Measurements from ENCODE around the gene JUP. TPM values are rescaled to one million over a fixed set of nuclear protein-coding genes. Genes with fewer than 3 reads are reported as not detected.

Gene JUP
- total RNA-seq, 1 experiment from 2014 or later = 102 TPM

DNA sequence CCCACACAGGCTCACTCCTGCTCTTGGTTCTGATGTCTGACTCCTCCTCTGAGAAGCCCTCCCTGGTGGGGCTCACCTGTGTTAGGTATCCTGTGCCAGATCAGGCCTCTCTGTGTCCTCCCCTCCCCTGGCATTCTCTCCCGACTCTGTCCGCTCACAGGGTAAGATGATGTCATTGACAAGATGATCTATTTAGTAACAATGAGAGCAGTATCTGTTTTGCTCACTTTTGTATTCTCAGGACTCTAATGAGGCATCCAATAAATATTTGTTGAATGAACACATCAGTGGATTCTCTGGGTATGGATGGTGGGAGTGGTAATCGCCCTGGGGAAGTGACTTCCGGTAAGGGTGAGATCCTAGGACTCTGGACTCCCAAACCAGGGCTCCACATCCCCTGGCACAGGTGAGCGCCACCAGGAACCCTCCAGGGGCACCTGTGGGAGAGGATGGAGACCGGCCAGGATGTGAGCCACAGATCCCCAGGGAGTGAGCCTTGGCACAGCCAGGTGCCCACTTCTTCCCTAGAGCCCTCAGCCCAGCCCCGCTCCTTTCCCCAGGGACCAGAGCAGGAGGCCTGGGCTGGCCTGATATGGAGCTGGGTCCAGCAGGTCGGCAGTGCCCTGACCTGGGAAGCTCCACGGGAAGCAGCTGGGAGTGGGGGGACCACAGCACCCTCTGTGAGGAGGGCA is 46.7 kb downstream of the JUP start:
- Histone ChIP-seq H4K20me1 (ENCODE audit: insufficient read depth, low read depth, low read length) (no peaks in the 10 kb centered on the region), H3K27ac (ENCODE audit: low read length) (no peak overlapping the region), H2AFZ (ENCODE audit: low read length) (no peak overlapping the region), H3K36me3 (ENCODE audit: insufficient read depth, low read length) (no peaks in the 10 kb centered on the region), H3K9me2 (replicated peaks; ENCODE audit: insufficient read depth, low read length) (no peaks in the 10 kb centered on the region), H3K9ac (ENCODE audit: low read length) (no peak overlapping the region), H3K79me2 (ENCODE audit: low read length) (no peaks in the 10 kb centered on the region), H3K27me3 (ENCODE audit: low read length) (no peaks in the 10 kb centered on the region), H3K4me2 (ENCODE audit: low read depth, low read length, poor library complexity, severe bottlenecking) (no peak overlapping the region), H3K9me3 (ENCODE audit: low read length) (no peaks in the 10 kb centered on the region), H3K4me3 (ENCODE audit: low read length) (no peak overlapping the region), H3K4me1 (ENCODE audit: low read length) (peaks cover 4% of the 10 kb centered on the region; the same call in 1 of the 2 replicates)
- DNase-seq = no peak

DNA sequence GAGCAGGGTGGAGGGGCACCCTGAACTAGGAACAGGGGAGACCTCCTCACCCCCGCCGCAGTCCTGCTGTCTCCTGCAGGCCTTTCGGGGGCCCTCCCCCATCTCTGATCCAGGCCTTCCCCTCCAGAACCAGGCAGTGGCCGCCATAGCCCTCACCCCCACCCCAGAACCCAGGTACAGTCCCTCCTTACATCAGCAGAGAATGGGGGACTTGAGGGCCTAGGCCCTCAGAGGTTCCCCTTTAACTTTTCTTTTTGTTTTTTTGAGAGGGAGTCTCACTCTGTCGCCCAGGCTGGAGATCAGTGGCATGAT is 47.8 kb downstream of the JUP start:
- H3K9ac ChIP-seq (ENCODE audit: low read length) = no peak overlapping the region
- no peaks in the 10 kb centered on the region for H4K20me1 ChIP-seq (ENCODE audit: insufficient read depth, low read depth, low read length)
- H3K79me2 ChIP-seq (ENCODE audit: low read length) = no peaks in the 10 kb centered on the region
- no peaks in the 10 kb centered on the region for H3K9me2 ChIP-seq (replicated peaks; ENCODE audit: insufficient read depth, low read length)
- no peak for DNase-seq
- H3K4me2 ChIP-seq (ENCODE audit: low read depth, low read length, poor library complexity, severe bottlenecking) = no peak overlapping the region
- peak overlapping the region; percentile 99 for H2AFZ ChIP-seq (ENCODE audit: low read length)
- peaks cover 4% of the 10 kb centered on the region; the same call in 1 of the 2 replicates for H3K4me1 ChIP-seq (ENCODE audit: low read length)
- no peaks in the 10 kb centered on the region for H3K27me3 ChIP-seq (ENCODE audit: low read length)
- no peaks in the 10 kb centered on the region for H3K9me3 ChIP-seq (ENCODE audit: low read length)
- H3K4me3 ChIP-seq (ENCODE audit: low read length) = no peak overlapping the region
- H3K36me3 ChIP-seq (ENCODE audit: insufficient read depth, low read length) = no peaks in the 10 kb centered on the region
- H3K27ac ChIP-seq (ENCODE audit: low read length) = no peak overlapping the region

DNA sequence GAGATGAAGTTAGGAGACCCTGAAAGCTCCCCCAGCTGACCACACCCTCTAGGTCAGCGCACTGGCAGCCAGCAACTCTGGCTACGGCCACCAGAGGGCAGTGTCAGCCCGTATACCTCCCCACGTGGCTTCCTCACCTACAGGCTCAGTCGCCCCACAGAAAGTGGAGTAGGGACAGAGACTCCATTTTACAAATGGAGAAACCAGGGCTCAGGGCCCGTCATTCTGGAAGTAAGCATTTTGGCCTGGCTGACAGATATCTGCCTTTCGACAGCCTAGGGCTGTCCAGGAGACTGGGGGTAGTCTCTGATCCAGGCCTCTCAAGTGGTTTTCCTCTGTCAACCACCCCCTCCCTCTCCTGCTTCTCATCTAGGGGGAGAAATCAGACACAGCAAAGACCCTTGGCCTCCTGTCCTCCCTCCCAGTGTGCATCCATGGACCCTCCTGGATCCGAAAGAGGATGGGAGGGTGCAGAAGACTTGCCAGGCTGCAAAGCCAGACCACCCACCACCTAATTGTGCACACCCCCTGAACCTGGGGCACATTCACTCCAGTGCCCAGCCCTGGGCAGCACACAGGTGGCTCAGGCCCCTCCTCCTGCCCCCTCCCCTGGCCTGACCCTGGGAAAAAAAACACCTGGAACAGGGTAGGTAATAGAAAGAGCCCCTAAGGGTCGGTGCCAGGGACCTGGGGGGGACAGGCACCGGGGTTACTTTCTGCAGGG is 48.3 kb downstream of the JUP start:
- no peak overlapping the region for H3K4me2 ChIP-seq (ENCODE audit: low read depth, low read length, poor library complexity, severe bottlenecking)
- H3K9ac ChIP-seq (ENCODE audit: low read length) = peak overlapping the region; percentile 34

DNA sequence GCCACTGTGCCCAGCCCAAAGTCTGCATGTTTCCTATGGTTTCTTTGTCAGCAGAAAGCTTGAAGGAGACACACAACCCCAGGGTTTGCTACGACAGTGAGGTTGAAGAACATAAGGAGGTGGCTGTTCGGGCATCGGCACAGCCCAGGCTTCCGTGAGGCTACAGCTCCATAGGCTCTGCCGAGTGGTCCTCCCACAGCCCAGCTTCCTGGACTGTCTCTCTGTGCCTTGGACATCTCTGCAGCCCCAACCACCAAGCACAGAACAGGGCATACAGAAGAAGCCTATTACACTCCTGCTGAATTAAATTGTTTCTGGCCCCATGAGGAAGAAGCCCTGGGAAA is 48.9 kb downstream of the JUP start:
- H3K9ac ChIP-seq (ENCODE audit: low read length) = no peak overlapping the region
- peaks cover 4% of the 10 kb centered on the region; the same call in 1 of the 2 replicates for H3K4me1 ChIP-seq (ENCODE audit: low read length)
- no peaks in the 10 kb centered on the region for H3K79me2 ChIP-seq (ENCODE audit: low read length)
- no peaks in the 10 kb centered on the region for H3K9me2 ChIP-seq (replicated peaks; ENCODE audit: insufficient read depth, low read length)
- no peak overlapping the region for H3K27ac ChIP-seq (ENCODE audit: low read length)
- no peaks in the 10 kb centered on the region for H3K27me3 ChIP-seq (ENCODE audit: low read length)
- H2AFZ ChIP-seq (ENCODE audit: low read length) = no peak overlapping the region
- H3K4me3 ChIP-seq (ENCODE audit: low read length) = no peak overlapping the region
- H3K36me3 ChIP-seq (ENCODE audit: insufficient read depth, low read length) = no peaks in the 10 kb centered on the region
- H4K20me1 ChIP-seq (ENCODE audit: insufficient read depth, low read depth, low read length) = no peaks in the 10 kb centered on the region
- no peaks in the 10 kb centered on the region for H3K9me3 ChIP-seq (ENCODE audit: low read length)
- no peak for DNase-seq
- H3K4me2 ChIP-seq (ENCODE audit: low read depth, low read length, poor library complexity, severe bottlenecking) = no peak overlapping the region

More for the DNA sequence above, 48.3 kb downstream of the JUP start:
- H3K4me3 ChIP-seq (ENCODE audit: low read length) = no peak overlapping the region
- no peak overlapping the region for H3K27ac ChIP-seq (ENCODE audit: low read length)
- peak; percentile 93 for DNase-seq
- no peaks in the 10 kb centered on the region for H3K27me3 ChIP-seq (ENCODE audit: low read length)
- H3K36me3 ChIP-seq (ENCODE audit: insufficient read depth, low read length) = no peaks in the 10 kb centered on the region
- H4K20me1 ChIP-seq (ENCODE audit: insufficient read depth, low read depth, low read length) = no peaks in the 10 kb centered on the region
- no peaks in the 10 kb centered on the region for H3K9me2 ChIP-seq (replicated peaks; ENCODE audit: insufficient read depth, low read length)
- no peaks in the 10 kb centered on the region for H3K79me2 ChIP-seq (ENCODE audit: low read length)
- H2AFZ ChIP-seq (ENCODE audit: low read length) = peak overlapping the region; percentile 99
- no peaks in the 10 kb centered on the region for H3K9me3 ChIP-seq (ENCODE audit: low read length)
- peaks cover 4% of the 10 kb centered on the region; the same call in 1 of the 2 replicates for H3K4me1 ChIP-seq (ENCODE audit: low read length)

DNA sequence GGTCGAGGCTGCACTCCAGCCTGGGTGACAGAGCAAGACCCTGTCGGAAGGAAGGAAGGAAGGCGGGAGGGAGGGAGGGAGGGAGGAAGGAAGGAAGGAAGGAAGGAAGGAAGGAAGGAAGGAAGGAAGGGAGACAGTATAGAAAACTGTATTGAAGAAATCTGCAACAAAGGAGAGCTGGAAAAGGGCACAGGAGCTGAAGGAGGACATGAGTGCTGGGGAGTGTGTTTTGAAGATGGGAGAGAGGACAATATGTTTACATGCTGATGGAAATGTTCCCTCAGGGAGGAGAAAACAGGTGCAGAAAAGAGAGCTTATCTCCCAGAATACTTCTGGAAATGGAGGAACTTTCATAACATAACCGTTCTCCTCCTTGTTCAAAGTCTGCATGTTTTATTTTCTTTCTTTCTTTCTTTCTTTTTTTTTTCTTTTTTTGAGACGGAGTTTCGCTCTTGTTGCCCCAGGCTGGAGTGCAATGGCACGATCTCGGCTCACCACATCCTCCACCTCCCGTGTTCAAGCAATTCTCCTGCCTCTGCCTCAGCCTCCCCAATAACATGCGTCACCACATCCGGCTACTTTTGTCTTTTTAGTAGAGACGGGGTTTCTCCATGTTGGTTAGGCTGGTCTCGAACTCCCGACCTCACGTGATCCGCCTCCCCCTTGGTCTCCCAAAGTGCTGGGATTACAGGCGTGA is 49.4 kb downstream of the JUP start:
- Histone ChIP-seq H3K4me3 (ENCODE audit: low read length) (no peak overlapping the region), H3K4me1 (ENCODE audit: low read length) (peaks cover 4% of the 10 kb centered on the region; the same call in 1 of the 2 replicates), H3K9ac (ENCODE audit: low read length) (no peak overlapping the region), H3K27me3 (ENCODE audit: low read length) (no peaks in the 10 kb centered on the region), H3K9me3 (ENCODE audit: low read length) (no peaks in the 10 kb centered on the region), H2AFZ (ENCODE audit: low read length) (no peak overlapping the region), H4K20me1 (ENCODE audit: insufficient read depth, low read depth, low read length) (no peaks in the 10 kb centered on the region), H3K27ac (ENCODE audit: low read length) (no peak overlapping the region), H3K36me3 (ENCODE audit: insufficient read depth, low read length) (no peaks in the 10 kb centered on the region), H3K79me2 (ENCODE audit: low read length) (no peaks in the 10 kb centered on the region), H3K9me2 (replicated peaks; ENCODE audit: insufficient read depth, low read length) (no peaks in the 10 kb centered on the region), H3K4me2 (ENCODE audit: low read depth, low read length, poor library complexity, severe bottlenecking) (no peak overlapping the region)
- DNase-seq = no peak

DNA sequence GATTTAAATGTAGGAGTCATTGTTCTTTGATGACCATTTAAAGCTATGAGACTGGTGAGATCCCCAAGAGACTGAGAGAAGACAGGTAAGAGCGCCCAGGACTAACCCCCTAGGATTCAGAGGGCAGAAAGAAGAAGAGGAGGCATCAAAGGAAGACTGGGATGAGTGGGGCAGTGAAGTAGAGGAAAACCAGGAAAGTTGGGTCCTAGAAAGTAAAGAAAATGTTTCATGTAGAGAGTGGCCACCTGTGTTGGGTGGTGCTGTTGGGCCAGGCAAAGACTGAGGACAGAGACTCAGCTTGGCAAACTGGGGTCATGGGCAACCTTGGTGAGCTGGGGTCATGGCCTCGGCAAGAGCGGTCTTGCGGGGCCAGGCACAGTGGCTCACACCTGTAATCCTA is 50.8 kb downstream of the JUP start:
- H3K4me1 ChIP-seq (ENCODE audit: low read length) = peaks cover 4% of the 10 kb centered on the region; the same call in 1 of the 2 replicates
- H3K27ac ChIP-seq (ENCODE audit: low read length) = no peak overlapping the region
- H3K36me3 ChIP-seq (ENCODE audit: insufficient read depth, low read length) = no peaks in the 10 kb centered on the region
- H2AFZ ChIP-seq (ENCODE audit: low read length) = no peak overlapping the region
- H3K79me2 ChIP-seq (ENCODE audit: low read length) = no peaks in the 10 kb centered on the region
- H3K9ac ChIP-seq (ENCODE audit: low read length) = no peak overlapping the region
- no peak for DNase-seq
- no peaks in the 10 kb centered on the region for H4K20me1 ChIP-seq (ENCODE audit: insufficient read depth, low read depth, low read length)
- no peak overlapping the region for H3K4me3 ChIP-seq (ENCODE audit: low read length)
- no peaks in the 10 kb centered on the region for H3K9me2 ChIP-seq (replicated peaks; ENCODE audit: insufficient read depth, low read length)
- H3K27me3 ChIP-seq (ENCODE audit: low read length) = no peaks in the 10 kb centered on the region
- H3K4me2 ChIP-seq (ENCODE audit: low read depth, low read length, poor library complexity, severe bottlenecking) = no peak overlapping the region
- H3K9me3 ChIP-seq (ENCODE audit: low read length) = no peaks in the 10 kb centered on the region

DNA sequence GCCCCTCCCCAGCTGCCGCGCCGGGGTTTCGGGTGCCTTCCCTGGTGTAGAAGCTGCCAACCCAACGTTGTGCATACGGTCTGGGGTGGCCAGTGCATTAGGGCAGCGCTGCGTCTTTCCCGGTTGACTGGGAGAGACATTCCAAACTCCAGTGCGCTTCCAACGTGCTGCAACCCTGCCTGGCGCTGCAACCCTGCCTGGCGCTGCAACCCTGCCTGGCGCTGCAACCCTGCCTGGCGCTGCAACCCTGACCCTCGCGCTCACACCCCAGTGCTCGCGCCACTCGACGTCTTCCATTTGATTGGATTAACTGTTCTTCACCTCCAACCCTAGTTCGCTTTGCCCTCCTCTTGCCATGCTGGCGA is 51.6 kb downstream of the JUP start:
- Histone ChIP-seq H3K36me3 (ENCODE audit: insufficient read depth, low read length) (no peaks in the 10 kb centered on the region), H3K9me2 (replicated peaks; ENCODE audit: insufficient read depth, low read length) (no peaks in the 10 kb centered on the region), H3K4me1 (ENCODE audit: low read length) (peaks cover 4% of the 10 kb centered on the region; the same call in 1 of the 2 replicates), H3K4me3 (ENCODE audit: low read length) (no peak overlapping the region), H3K4me2 (ENCODE audit: low read depth, low read length, poor library complexity, severe bottlenecking) (no peak overlapping the region), H4K20me1 (ENCODE audit: insufficient read depth, low read depth, low read length) (no peaks in the 10 kb centered on the region), H3K9ac (ENCODE audit: low read length) (no peak overlapping the region), H3K27me3 (ENCODE audit: low read length) (no peaks in the 10 kb centered on the region), H3K27ac (ENCODE audit: low read length) (no peak overlapping the region), H2AFZ (ENCODE audit: low read length) (no peak overlapping the region), H3K9me3 (ENCODE audit: low read length) (no peaks in the 10 kb centered on the region), H3K79me2 (ENCODE audit: low read length) (no peaks in the 10 kb centered on the region)
- DNase-seq = no peak

DNA sequence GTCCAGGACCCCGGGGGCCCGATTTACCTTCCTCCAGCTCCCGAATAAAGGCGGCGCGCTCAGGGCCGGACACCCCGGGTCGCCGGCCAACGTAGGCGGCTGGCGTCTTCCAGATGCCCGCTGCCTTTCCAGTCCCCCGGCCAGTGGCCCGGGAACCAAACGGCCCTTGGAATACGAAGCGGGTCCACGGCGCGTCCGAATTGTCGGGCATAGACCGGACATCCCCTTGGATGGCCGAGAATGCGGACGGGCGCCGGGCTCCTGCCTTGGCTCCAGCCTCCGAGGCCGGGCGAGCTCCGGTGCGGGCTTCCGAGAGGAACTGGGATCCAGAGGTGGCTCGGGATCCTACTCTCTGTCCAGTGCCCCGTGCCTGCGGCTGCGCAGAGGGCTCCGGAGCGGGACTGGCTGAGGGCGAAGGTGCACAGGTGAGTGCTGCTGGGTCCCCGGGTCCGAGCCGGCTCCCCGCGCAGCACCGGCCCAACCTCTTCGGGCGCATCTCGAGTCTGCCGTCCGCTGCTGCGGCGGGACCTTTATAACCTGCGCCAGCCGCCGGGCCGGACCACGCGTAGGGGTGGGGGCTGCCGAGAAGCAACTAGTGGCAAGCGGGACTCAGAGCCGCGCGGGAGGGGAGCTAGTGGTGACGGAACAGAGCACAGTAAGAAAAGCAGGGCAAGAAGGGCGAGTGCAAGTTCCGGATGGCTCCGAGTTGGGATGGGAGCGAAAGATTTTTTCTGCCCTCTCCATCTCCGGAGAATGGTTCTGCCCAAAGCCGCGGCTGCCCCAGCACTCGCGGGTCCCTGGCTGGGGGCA is 52.2 kb downstream of the JUP start, which contains the start of gene HAP1:
Gene HAP1 (minus strand): TSS at position 505 of the 810 bp plus-strand sequence. CDS start 9 bp downstream, at position 496.
- H3K27ac ChIP-seq (ENCODE audit: low read length) = no peak within 1 kb of the TSS
- H3K4me2 ChIP-seq (ENCODE audit: low read depth, low read length, poor library complexity, severe bottlenecking) = no peak within 1 kb of the TSS
- no peak within 1 kb of the TSS for H2AFZ ChIP-seq (ENCODE audit: low read length)
- no peaks in the 10 kb centered on the region for H3K9me2 ChIP-seq (replicated peaks; ENCODE audit: insufficient read depth, low read length)
- no peak for DNase-seq
- H3K36me3 ChIP-seq (ENCODE audit: insufficient read depth, low read length) = no peaks in the 10 kb centered on the region
- no peak within 1 kb of the TSS for H3K4me3 ChIP-seq (ENCODE audit: low read length)
- H4K20me1 ChIP-seq (ENCODE audit: insufficient read depth, low read depth, low read length) = no peaks in the 10 kb centered on the region
- H3K4me1 ChIP-seq (ENCODE audit: low read length) = peaks cover 4% of the 10 kb centered on the region; the same call in 1 of the 2 replicates
- no peak within 1 kb of the TSS for H3K9ac ChIP-seq (ENCODE audit: low read length)
- no peaks in the 10 kb centered on the region for H3K79me2 ChIP-seq (ENCODE audit: low read length)
- H3K27me3 ChIP-seq (ENCODE audit: low read length) = no peaks in the 10 kb centered on the region
- H3K9me3 ChIP-seq (ENCODE audit: low read length) = no peaks in the 10 kb centered on the region

All from Karpas-422 (cell line).